BE2C (cell line): Measurements from ENCODE around the gene SEMA4A.

Experiments used
- DNase-seq: peaks from one replicate; pipeline ENCODE4 v3.0.0-alpha.2; 2020
- H3K27me3 ChIP-seq: fragments of 250-450 bp; sonication (Bioruptor Pico); 2 replicates; pipeline ENCODE4 v1.5.1; 2020; ENCODE audit warnings: mild to moderate bottlenecking
- H3K36me3 ChIP-seq: fragments of 250-450 bp; sonication (Bioruptor Pico); 2 replicates; pipeline ENCODE4 v1.5.1; 2020; ENCODE audit warnings: mild to moderate bottlenecking
- H3K4me1 ChIP-seq: fragments of 250-450 bp; sonication (Bioruptor Pico); 2 replicates; pipeline ENCODE4 v1.5.1; 2020
- H3K4me3 ChIP-seq: 2 replicates; pipeline ENCODE4 v1.5.1; 2011; ENCODE audit warnings: low read depth, low read length
- H3K9me3 ChIP-seq: fragments of 250-450 bp; sonication (Bioruptor Pico); 2 replicates; pipeline ENCODE4 v1.5.1; 2020
- TF ChIP-seq, protein P1 (sequence below): IDR thresholded peaks from 2 replicates; pipeline ENCODE4 v1.5.1; 2012; ENCODE audit warnings: mild to moderate bottlenecking, low read depth, low read length

Gene SEMA4A

DNA sequence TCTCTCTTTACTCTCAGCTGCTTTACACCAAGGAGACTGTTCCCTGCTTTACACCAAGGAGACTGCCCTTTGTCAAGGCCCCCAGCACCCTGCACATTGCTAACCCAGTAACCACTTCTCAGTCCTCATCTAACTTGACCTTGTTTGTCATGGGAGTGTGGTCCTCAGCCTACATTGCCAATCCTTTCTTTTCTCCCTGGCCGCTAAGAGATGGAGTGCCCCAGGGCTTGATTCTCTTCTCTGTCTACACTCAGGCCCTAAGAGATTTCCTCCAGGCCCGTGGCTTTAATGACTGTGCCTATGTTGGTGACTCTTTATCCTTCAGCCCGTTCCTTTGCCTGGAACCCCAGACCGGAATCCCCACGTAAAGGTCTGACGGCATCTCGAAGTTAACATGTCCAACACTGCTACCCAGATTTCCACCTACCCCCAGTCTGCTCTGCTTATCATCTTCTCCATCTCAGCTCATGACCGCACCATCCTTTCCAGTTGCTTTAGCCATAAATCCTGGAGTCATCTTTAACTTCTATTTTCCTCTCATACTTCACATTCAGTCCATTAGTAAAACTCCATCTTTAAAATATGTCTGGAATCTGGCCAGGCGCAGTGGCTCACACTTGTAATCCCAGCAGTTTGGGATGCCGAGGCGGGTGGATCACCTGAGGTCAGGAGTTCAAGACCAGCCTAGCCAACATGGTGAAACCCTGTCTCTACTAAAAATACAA is 9.5 kb upstream of the SEMA4A start:
- Histone ChIP-seq H3K9me3 (no peaks in the 10 kb centered on the region), H3K4me1 (peaks cover 7% of the 10 kb centered on the region), H3K4me3 (no peak overlapping the region), H3K36me3 (no peaks in the 10 kb centered on the region), H3K27me3 (no peaks in the 10 kb centered on the region)
- TF ChIP-seq, protein P1, sequence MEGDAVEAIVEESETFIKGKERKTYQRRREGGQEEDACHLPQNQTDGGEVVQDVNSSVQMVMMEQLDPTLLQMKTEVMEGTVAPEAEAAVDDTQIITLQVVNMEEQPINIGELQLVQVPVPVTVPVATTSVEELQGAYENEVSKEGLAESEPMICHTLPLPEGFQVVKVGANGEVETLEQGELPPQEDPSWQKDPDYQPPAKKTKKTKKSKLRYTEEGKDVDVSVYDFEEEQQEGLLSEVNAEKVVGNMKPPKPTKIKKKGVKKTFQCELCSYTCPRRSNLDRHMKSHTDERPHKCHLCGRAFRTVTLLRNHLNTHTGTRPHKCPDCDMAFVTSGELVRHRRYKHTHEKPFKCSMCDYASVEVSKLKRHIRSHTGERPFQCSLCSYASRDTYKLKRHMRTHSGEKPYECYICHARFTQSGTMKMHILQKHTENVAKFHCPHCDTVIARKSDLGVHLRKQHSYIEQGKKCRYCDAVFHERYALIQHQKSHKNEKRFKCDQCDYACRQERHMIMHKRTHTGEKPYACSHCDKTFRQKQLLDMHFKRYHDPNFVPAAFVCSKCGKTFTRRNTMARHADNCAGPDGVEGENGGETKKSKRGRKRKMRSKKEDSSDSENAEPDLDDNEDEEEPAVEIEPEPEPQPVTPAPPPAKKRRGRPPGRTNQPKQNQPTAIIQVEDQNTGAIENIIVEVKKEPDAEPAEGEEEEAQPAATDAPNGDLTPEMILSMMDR = no peak
- no peak for DNase-seq

DNA sequence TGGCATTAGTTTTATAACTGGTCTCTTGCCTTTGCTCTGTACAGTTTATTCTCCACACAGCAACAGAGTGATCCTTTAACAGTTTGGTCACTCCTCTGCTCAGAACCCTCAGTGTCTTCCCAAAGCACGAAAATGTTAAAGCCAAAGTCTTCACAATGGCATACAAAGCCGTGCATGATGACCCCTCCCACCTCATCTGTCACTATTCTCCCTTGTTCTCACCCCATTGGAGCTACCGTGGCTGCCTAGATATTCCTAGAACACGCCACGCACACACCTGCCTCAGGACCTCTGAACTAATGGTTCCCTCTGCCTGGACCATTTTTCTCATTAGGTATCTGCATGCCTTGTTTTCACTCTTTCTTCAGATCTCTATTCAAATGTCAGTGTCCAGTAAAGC is 8.6 kb upstream of the SEMA4A start:
- H3K4me3 ChIP-seq = no peak overlapping the region
- DNase-seq = no peak
- no peaks in the 10 kb centered on the region for H3K9me3 ChIP-seq
- H3K4me1 ChIP-seq = peaks cover 7% of the 10 kb centered on the region
- H3K36me3 ChIP-seq = no peaks in the 10 kb centered on the region
- TF ChIP-seq, protein P1 = no peak
- H3K27me3 ChIP-seq = no peaks in the 10 kb centered on the region

DNA sequence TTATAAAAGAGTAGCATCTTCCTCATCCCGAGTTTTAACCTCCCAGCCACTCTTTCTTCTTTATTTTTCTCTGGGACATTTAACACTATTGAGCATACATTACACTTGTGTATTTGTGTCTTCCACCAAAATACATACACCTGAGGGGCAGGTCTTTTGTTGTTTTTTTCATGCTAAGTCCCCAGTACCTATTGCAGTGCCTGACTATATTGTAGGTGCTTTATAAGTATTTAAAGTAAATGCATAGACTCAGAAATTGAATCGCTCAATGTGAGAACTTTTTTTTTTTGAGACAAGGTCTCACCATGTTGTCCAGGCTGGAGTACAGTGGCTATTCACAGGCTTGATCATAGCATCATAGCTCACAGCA is 7.8 kb upstream of the SEMA4A start:
- Histone ChIP-seq H3K4me1 (peaks cover 7% of the 10 kb centered on the region), H3K4me3 (no peak overlapping the region)
- TF ChIP-seq, protein P1 = no peak

DNA sequence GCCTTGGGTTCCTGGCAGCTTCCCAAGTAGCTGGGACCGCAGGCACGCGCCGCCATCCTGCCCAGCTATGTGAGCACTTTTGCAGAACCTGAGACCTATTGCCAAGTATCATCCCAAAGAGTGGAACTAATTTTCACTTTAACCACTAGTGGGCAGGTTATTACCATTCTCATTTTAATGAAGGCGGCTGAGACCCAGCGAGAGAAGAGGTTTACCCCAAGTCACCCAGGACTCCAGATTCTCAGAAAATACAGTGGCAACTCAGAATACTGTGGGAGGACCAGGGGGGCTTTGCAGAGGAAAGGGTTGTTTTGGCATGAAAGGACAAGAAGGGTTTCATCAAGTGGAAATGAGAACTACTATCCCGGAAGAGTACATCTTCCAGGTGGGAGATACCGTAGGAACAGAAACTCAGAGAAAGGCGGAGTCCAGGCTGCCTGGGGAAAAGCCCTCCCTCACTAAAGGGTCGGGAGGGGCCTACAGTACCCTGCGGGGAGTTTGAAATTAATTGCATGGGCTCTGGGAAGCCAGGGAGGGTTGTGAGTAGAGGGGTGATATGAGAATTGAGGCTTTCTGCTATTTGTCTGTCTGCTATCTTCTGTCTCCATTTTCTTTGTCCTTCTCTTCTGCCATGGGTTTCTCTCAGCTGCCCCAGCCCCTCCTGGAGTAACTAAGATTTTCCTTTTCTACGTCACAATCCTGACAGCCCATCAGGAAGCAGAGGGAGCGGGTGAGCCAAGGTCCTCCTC is 7.2 kb upstream of the SEMA4A start:
- peak; percentile 82 for DNase-seq
- Histone ChIP-seq H3K4me1 (peaks cover 7% of the 10 kb centered on the region), H3K9me3 (no peaks in the 10 kb centered on the region), H3K4me3 (peak overlapping the region; percentile 4), H3K36me3 (no peaks in the 10 kb centered on the region), H3K27me3 (no peaks in the 10 kb centered on the region)
- TF ChIP-seq, protein P1 = peak; percentile 80

More for the DNA sequence above, 7.8 kb upstream of the SEMA4A start:
- H3K9me3 ChIP-seq = no peaks in the 10 kb centered on the region
- no peaks in the 10 kb centered on the region for H3K27me3 ChIP-seq
- no peak for DNase-seq
- H3K36me3 ChIP-seq = no peaks in the 10 kb centered on the region

DNA sequence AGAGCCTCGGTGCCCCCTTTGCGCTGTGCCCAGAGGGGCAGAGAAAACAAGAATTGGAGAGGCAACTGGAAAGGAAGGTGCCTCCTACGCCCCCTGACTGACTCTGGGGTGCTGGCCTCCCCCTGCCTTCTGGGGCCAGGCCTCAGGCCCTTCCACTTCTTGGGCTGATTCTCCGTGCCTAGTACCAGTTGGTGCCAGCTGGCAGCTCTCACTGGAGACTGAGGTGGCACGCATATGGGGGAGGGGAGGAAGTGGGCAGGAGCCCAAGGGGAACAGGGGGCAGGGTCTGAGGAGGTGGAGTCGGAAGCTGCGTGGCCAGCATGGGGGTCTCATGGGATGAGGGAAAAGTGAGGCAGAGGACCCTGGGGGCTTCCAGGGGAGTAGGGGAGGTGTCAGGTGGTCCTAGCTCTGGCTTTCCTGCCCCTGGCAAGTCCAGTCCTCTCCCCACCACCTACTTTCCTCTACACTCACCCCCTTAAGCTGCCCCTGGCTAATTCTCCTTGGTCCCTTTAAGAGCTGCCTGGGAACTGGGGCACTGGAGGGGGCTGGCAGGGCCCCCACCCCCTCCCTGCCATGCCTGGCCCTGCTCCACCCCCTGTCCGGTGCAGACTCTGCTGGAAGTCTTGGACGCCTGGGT is 6.5 kb upstream of the SEMA4A start:
- no peak for DNase-seq
- TF ChIP-seq, protein P1 = no peak
- no peaks in the 10 kb centered on the region for H3K36me3 ChIP-seq
- H3K4me1 ChIP-seq = peaks cover 7% of the 10 kb centered on the region
- no peak overlapping the region for H3K4me3 ChIP-seq
- no peaks in the 10 kb centered on the region for H3K9me3 ChIP-seq
- no peaks in the 10 kb centered on the region for H3K27me3 ChIP-seq
